Measurements from ENCODE around the gene PIGR. TPM values are rescaled to one million over a fixed set of nuclear protein-coding genes. Genes with fewer than 3 reads are reported as not detected.

The PIGR gene
- total RNA-seq, 3 donors from 2014 or later: 4,355 to 12,072 (median 9,452) TPM

GRCh38 chr1:206954459-206955342, 8.4 kb upstream of the PIGR start:
- peaks cover 59% of the 10 kb centered on the region for H3K4me1 ChIP-seq (ENCODE audit: low read depth)
- no peak for DNase-seq
- TF ChIP-seq CTCF (IDR thresholded peaks at IDR 0.05): no peak
- intact Hi-C loops (cut with DNase I, micrococcal nuclease): no loop called here
- no peaks in the 10 kb centered on the region for H3K36me3 ChIP-seq (ENCODE audit: low read depth)
- no peaks in the 10 kb centered on the region for H3K9me3 ChIP-seq
- peak; percentile 4 for ATAC-seq
- H3K4me3 ChIP-seq: no peak overlapping the region

GRCh38 chr1:206953626-206954025, 7.4 kb upstream of the PIGR start:
- H3K4me1 ChIP-seq (ENCODE audit: low read depth): peaks cover 67% of the 10 kb centered on the region
- no peaks in the 10 kb centered on the region for H3K36me3 ChIP-seq (ENCODE audit: low read depth)
- H3K4me3 ChIP-seq: no peak overlapping the region
- intact Hi-C loops (cut with DNase I, micrococcal nuclease): no loop called here
- DNase-seq (no peak), ATAC-seq (no peak)
- no peaks in the 10 kb centered on the region for H3K9me3 ChIP-seq
- TF ChIP-seq CTCF (IDR thresholded peaks at IDR 0.05): no peak

GRCh38 chr1:206953126-206953525, 6.9 kb upstream of the PIGR start:
- Histone ChIP-seq H3K4me1 (ENCODE audit: low read depth) (peaks cover 70% of the 10 kb centered on the region), H3K4me3 (no peak overlapping the region), H3K36me3 (ENCODE audit: low read depth) (no peaks in the 10 kb centered on the region), H3K9me3 (no peaks in the 10 kb centered on the region)
- DNase-seq (peak; percentile 86 to 89 (median 88)), ATAC-seq (peak; percentile 69)
- no peak for TF ChIP-seq CTCF (IDR thresholded peaks at IDR 0.05)
- intact Hi-C loops (cut with DNase I, micrococcal nuclease): no loop called here

GRCh38 chr1:206952171-206952570, 5.9 kb upstream of the PIGR start:
- Histone ChIP-seq H3K4me3 (no peak overlapping the region), H3K9me3 (no peaks in the 10 kb centered on the region), H3K36me3 (ENCODE audit: low read depth) (no peaks in the 10 kb centered on the region), H3K4me1 (ENCODE audit: low read depth) (peaks cover 74% of the 10 kb centered on the region)
- TF ChIP-seq CTCF (IDR thresholded peaks at IDR 0.05): no peak
- intact Hi-C loops (cut with DNase I, micrococcal nuclease): no loop called here
- ATAC-seq (peak; percentile 50), DNase-seq (peak in 1 of 3 donors; percentile 43)

GRCh38 chr1:206951318-206952100, 5.2 kb upstream of the PIGR start:
- intact Hi-C loops (cut with DNase I, micrococcal nuclease): no loop called here
- ATAC-seq: peak; percentile 56

More at GRCh38 chr1:206951318-206952100, 5.2 kb upstream of the PIGR start:
- Histone ChIP-seq H3K4me3 (no peak overlapping the region), H3K36me3 (ENCODE audit: low read depth) (no peaks in the 10 kb centered on the region), H3K4me1 (ENCODE audit: low read depth) (peaks cover 72% of the 10 kb centered on the region), H3K9me3 (no peaks in the 10 kb centered on the region)
- DNase-seq: peak in 2 of 3 donors; percentile 56 to 72
- no peak for TF ChIP-seq CTCF (IDR thresholded peaks at IDR 0.05)
